ENCODE measurements around the gene TEX47. TPM values are rescaled to one million over a fixed set of nuclear protein-coding genes. Genes with fewer than 3 reads are reported as not detected.

TEX47 gene
- not detected in 2 replicates for total RNA-seq

DNA sequence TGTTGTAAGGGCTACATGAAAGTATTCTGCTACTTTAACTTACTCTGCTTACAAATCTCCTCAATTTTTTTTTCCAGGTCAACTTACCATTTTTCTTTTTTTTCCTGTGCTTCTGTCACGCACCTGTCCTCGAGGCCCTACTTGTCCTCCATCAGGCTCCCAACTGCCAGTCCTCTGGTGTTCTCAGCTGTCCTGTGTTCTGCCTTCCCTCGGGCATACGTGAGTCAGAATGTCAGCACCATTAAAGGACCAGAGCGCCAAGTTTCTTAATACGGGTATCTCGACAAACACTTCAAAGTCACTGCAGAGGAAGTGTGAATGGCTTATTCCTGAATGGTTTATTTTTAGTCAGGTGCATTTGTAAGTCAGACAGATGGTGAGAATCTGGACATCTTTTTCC is at the start of gene TEX47:
TEX47 (minus strand) TSS at position 185 of the 400 bp plus-strand sequence. CDS start 795 bp downstream, outside the sequence.
- intact Hi-C loops (cut with micrococcal nuclease) = no loop called here

GRCh38 chr7:88845091-88845490 is 49.6 kb upstream of the TEX47 start:
- intact Hi-C loops (cut with micrococcal nuclease) = no loop called here

- intact Hi-C loops (cut with micrococcal nuclease) = no loop called here
These were observed 46.7 kb upstream of the TEX47 start for GRCh38 chr7:88842201-88842600.

DNA sequence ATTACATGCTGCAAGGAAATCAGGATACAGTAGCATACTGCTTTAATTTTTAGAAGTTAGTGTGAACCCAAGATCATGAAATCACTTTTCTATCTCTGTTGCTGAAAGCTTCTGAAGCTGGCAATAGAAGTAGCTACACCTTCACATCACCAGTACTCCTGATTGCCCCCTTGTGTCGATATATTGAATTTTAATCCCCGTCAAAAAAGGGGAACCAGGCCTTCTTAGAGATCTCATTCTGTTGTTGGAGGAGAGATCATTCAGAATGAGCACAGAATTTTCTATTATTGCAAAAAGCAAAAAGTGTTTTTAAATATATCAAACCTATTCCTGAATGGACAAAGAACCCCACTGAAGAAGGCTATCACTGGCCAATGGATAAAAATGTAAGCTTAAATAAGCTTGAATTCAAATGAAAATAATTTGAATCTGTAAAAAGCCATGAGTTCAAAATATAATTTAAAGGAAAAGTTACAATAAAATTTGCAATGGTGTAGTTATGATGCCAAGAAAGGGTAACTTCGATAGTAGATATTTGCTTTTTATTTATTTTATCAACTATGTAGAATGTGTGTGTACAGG is 39.7 kb upstream of the TEX47 start:
- intact Hi-C loops (cut with micrococcal nuclease) = loop anchor here (1.0 to 10.0 kb wide), 3 partner anchors 490 to 790 kb away; no protein-coding TSS in a partner anchor

GRCh38 chr7:88826222-88826621 is 30.7 kb upstream of the TEX47 start:
- intact Hi-C loops (cut with micrococcal nuclease) = no loop called here

DNA sequence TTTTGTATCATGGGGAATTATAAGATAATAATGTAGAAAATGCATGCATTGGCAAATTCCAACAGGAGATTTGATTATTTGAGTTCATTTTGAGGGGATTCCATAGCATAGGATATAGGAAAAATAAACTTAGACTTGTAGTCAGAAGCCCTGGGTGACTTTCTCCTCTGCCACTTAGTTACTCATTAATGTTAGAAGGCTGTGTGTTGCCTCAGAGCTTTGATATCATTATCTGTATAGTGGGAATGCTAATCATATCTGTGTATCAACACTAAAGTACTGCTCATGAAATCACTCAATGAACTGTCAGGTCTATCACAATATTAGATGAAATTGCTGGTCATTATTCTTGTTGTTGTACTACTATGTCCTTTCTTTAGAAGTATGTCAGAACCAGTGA is 23.0 kb upstream of the TEX47 start:
- intact Hi-C loops (cut with micrococcal nuclease) = no loop called here

DNA sequence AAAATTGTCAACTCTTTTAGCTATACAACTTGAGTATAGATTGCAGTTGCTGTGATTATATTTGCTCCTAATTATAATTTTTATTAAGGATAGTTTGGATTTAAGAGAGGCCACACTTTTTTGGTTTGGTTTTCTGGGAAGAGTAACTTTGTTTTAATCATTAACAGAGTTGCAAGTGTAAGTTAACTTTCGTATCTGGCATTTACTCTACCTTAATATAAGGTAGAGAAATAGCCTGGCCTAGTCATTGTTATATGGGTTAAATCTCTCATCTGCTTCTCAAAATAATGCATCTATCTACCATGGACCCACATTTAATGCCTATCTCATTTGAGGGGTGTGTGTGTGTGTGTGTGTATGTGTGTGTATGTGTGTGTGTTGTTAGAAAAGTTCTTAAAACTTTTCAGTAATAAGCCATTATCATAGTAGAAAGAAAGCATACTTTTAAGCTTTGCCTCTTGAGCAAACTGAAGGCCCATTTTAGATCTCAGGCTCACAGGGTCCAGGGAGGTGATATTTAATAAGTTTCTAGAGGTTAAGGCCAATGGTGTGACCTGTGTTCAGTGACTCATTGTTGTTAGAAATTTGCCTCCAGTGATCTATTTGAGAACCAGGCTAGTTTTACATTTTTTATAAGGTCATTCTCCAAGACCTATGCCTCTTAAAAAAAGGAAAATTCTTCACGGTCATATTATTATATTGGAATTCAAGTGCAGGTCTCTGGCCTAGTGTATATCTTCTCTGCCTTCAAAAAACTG is 10.9 kb upstream of the TEX47 start:
- intact Hi-C loops (cut with micrococcal nuclease) = no loop called here

DNA sequence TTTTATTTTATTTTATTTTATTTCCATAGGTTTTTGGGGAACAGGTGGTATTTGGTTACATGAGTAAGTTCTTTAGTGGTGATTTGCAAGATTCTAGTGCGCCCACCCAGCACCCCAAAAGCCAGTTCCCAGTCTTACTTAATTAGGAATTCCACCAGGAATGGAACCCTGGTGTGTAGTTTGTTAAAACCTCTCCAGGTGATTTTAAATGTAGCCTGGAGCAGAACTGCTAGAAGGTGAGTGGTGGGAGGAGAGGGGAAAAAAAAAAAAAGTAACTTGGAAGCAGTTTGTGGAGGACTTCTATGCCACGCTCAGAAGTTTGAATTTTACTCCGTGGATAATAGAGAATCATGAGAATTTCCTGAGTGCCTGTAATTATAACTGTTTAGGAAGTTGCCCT is 5.5 kb upstream of the TEX47 start:
- intact Hi-C loops (cut with micrococcal nuclease) = no loop called here

DNA sequence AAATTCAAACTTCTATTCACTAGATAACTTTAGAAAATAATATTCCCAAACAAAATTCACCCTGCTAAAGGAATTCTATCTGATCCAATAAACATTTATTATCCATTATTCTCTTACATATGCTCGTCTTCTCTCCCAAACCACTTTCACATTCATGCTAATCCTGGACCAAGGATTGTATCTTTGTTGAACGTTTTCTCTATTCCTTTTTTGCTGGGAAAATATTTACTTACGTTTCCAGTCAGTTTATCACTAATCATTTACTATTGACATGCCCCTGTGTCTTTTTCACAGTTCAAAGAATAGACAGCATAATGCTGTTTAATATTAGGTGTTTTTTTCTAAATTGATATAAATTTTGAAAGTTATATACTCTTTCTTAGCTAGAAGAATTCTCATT is 3.2 kb downstream of the TEX47 start:
- intact Hi-C loops (cut with micrococcal nuclease) = no loop called here

DNA sequence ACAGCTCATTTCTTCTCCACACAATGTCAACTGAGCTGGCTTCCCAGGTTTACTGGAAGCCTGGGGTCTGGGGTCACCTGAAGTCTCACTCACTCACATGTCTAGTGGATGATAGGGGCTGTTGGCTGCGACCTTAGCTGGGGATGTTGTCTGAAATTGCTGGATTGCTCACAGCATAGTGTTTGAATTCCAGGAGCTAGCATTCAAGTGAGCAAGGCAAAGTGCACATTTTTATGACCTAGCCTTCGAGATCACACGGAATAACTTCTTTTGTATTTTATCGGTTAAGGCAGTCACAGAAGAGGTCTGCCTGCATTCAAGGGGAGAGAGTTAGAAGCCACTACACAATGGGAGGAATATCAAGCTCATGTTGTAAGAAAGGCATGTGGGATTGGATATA is 3.6 kb downstream of the TEX47 start:
- intact Hi-C loops (cut with micrococcal nuclease) = no loop called here

GRCh38 chr7:88789480-88790064 is 6.0 kb downstream of the TEX47 start:
- intact Hi-C loops (cut with micrococcal nuclease) = loop anchor here (1.0 to 5.0 kb wide), 3 partner anchors 547 to 1638 kb away; no protein-coding TSS in a partner anchor

DNA sequence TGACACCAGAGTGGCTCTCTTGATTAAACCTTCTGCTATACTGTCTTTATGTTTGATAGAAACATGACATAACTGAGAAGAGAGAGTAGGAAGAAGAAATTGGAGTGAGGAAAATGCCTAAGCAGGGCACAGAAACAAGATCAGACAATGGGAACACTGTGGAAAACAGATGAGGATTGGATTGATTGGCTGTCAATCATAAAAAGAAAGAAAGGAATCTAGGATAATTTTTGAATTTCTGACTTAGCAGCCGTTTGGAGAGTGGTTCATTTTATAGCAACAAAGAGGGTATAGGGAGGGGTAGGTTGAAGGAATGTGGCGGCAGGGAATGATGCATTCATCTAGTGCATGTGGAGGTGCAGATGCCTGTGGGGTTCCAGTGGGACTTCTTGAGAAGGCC is 7.8 kb downstream of the TEX47 start:
- intact Hi-C loops (cut with micrococcal nuclease) = loop anchor here (5.0 kb wide), 2 partner anchors 545 to 1640 kb away; no protein-coding TSS in a partner anchor

DNA sequence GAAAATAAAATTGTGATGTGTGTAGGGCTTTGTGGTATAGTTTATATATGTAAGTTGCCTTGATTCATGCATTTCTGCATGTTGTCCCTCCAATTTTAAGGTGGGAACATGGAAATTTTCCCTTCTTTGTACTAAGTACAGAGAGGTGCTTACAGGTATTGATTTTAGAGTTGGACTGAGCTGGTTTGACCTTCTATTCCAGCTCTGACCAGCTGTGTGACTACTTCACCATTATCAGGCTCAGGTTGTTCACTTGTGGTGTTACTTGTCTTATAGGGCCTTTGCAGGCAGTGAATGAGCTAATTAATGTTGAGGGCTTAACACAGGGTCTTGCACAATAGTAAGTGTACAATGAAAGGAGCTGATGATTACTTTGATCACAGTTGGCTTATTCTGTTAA is 19.7 kb downstream of the TEX47 start:
- intact Hi-C loops (cut with micrococcal nuclease) = no loop called here

DNA sequence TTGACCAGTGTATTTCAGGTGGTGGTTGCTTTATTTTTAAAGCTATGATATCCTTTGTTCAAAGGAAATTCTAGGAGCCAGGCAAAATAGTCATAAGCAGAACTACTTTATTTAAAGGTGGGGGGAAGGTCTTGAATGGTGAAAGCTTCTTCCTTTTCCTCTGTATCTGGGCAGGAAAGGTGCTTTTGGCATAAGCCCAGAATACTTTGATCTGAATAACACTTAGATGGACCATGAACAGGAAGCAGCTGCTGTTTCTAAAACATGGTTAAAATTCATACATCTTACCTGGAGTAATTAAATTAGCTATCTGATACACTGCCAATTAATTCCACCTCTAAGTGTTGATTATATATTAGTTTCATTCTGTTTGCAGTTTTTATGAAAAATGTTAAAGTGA is 22.8 kb downstream of the TEX47 start:
- intact Hi-C loops (cut with micrococcal nuclease) = no loop called here

DNA sequence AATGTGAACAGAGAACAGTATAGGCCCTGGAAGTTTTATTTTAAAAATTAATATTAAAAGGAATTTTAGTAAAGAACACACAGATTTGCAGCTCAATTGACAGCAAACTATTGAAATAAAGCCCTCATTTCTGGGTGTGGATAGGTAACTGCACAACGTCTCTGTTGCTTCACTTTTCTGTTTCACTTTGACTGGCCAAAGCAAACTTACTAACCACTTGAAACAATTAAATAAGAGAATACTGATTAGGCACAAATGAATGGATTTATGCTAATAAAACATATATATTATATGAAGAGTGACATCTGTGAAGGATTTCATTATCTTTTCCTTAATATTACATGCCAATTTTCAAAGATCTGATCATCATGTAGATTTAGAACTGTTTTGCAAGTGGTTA is 24.1 kb downstream of the TEX47 start:
- intact Hi-C loops (cut with micrococcal nuclease) = no loop called here

DNA sequence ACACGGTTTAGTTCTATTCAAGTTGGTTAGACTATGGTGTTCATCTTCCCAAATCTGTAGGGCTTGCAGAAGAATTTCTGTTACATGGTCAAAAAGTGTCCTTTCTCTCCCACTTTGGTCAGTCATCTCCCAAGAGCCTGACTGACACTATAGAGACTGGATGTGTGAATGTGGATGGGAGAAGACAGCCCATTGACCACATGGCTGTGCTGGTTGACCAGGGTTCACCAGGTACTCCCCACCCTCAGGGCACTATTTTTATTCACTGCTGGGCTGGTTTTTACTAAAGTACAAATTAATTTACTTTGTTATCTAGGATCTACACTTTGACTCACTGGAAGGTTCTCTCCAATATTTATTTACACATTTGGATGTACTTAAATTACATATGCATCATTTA is 33.8 kb downstream of the TEX47 start:
- intact Hi-C loops (cut with micrococcal nuclease) = no loop called here

DNA sequence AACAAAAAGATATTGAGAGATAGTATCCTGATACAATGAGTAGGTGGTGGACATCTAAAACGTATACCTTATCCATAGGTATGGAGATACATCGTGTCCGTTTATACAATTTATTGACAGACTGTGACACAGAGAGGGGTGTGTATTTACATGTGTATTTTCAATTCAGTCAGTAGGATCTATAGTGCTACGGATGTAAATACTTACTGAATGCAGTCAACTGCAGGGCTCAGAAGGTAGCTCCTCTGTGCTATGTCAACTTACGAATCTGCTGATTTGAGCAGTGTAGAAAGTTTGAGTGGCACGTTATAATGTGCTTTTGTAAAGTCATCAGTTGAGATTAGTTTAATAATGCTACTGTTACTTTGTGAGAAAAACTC is 35.4 kb downstream of the TEX47 start:
- intact Hi-C loops (cut with micrococcal nuclease) = no loop called here

- intact Hi-C loops (cut with micrococcal nuclease) = no loop called here
These were observed 36.1 kb downstream of the TEX47 start, which contains the start of gene ZNF804B for GRCh38 chr7:88759230-88760135. TSS of gene ZNF804B (plus strand) at chr7:88759700. CDS start at chr7:88759977, 277 bp downstream.

- intact Hi-C loops (cut with micrococcal nuclease) = no loop called here
These were observed 36.9 kb downstream of the TEX47 start for GRCh38 chr7:88758381-88759229.

GRCh38 chr7:88757371-88757770 is 38.2 kb downstream of the TEX47 start:
- intact Hi-C loops (cut with micrococcal nuclease) = no loop called here

Data from T-helper 2 cell treated with Interferon-gamma antibody and Interleukin-4, amounts not matched to agents 100 ng/mL and 5 ng/mL, for 36 hours (primary cell).